Stimulated activated CD4-positive, alpha-beta T cell treated with anti-CD3 and anti-CD28 coated beads, Interleukin-1b, Interleukin-23, amount 100 ng/mL, for 24 hours (primary cell): ENCODE measurements around the gene ANKMY1.

Source experiments
- DNase-seq, 4 experiments: peaks; one replicate each; pipeline ENCODE4 v3.0.0-alpha.2; 2020; ENCODE audit warnings: low read depth in 4 of 4, low spot score in 1 of 4

ANKMY1 gene

DNA sequence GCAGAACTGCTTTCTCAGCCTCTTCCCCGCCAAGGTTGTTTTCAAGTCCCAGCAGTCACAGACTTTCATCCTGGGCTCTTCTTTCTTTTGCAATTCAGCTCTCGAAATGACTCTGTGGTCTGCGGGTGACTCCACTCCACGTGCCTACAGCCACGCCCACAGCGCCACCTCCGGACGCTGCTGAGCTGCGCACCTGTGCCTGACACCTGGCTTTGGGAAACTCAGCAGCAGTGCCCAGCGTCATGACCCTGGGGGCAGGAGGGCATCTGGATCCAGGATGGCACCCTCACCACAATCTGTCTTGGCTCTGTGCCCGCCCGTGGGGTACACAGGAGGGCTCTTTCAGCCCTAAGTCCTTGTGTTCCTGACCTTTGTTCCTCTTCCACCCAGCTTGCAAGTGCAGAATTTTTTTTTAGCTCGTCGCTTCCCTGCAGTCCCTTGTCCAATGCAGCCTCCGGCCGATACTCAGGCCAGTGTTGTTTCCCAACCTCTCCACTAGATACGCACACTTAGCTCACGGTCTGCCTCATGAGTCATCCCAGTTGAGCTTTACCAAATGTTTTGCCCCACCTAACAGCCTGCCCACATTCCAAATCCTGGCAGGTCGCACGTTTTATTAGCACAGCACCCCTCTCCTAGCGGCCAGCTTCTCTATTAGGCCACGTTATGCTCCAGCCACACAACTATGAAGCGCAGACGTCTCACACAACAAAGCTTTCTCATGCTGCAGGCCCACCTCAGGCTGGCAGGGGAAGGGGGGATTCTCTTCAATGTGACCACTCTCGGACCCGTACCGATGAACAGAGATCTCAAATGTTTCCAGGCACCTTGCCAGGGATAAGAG is 22.2 kb upstream of the ANKMY1 start:
- peak in 3 of 4 experiments; percentile 53 to 65 (median 53) for DNase-seq

DNA sequence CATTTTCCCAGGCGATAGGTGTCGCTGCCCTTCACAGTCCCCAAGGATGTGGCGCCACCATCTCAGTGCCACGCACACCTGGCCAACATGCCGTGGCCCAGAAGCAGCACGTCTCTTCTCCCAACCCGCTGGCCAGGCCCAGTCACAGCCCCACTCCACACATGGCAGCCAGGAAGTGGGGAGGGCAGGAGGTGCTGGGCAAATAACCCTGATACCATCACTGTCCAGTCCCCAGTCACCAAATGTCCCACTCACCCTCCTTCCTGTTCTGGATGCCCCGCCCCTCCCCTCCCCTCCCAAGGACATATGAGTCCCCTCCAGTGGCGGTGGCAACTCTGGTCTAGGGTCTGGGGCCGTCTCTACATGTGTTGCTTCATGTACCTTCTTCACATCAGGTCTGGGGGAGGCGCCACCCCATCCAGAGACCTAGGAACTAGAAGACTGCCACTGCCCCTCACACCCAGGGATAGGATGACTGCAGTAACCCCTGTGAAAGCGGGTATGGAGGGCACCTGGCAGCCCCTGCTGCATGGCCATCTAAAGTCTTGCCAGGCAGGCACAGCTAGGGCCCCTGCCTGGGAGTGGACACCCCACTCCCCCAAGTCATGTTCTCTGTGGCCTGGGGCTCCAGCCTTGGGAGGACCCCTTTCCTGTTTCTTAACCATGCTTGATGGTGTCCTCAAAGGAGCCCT is 21.4 kb upstream of the ANKMY1 start:
- no peak for DNase-seq

DNA sequence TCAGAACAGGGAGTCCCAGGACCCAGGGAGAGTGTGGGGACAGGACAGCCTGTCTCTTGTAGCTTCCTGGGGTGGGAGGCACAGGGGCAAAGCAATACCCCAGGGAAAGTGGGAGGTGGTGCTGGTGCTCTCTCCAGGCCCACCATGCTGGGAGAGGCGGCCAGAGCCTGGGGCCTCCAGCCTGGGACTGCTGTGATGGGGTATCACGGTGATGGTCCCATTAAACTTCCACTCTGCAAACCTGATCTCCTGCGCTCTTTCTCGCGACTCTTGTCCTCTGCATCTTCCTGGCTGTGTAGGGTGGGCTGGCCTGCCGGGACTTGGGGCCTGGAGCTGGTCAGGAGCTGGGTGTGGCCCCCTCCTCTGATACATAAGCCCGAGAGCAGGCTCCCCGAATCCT is 20.7 kb upstream of the ANKMY1 start:
- no peak for DNase-seq

DNA sequence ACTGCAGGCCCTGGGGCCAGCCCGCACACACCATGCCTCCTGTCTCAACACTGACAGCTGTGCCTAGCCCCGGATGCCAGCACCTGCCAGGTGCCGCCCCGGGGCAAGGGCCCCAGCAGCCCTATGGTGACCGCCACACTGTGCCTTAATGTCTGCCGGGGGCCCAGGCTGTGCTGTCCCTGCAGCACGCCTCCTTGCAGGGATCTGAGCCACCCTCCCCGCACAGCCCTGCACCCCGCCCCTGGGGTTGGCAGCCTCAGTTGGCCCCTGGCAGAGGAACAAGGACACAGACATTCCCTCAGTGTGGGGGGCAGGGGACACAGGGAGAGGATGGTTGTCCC is 20.3 kb upstream of the ANKMY1 start:
- DNase-seq = no peak

DNA sequence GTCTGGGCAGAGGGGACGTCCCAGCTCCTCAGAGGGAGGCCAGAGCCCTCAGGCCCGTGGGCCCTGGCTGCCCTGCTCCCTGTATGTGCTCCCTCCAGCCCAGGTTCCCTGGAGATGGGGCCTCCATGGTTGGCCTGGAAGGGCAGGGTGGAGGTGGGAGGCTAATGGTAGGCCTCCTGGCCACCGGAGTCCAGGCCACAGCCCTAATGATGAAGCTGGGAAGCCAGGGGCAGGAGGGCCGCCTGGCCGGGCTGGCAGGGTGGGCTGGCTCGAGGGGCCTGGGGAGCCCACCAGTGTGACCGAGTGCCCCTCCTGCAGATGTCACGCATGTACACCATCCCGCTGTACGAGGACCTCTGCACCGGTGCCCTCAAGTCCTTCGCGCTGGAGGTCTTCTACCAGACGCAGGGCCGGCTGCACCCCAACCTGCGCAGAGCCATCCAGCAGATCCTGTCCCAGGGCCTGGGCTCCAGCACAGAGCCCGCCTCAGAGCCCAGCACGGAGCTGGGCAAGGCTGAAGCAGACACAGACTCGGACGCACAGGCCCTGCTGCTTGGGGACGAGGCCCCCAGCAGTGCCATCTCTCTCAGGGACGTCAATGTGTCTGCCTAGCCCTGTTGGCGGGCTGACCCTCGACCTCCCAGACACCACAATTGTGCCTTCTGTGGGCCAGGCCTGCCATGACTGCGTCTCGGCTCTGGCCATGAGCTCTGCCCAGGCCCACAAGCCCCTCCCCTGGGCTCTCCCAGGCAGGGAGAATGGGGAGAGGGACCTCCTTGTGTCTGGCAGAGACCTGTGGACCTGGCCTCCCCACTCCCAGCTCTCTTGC is 19.7 kb upstream of the ANKMY1 start:
- DNase-seq = no peak

DNA sequence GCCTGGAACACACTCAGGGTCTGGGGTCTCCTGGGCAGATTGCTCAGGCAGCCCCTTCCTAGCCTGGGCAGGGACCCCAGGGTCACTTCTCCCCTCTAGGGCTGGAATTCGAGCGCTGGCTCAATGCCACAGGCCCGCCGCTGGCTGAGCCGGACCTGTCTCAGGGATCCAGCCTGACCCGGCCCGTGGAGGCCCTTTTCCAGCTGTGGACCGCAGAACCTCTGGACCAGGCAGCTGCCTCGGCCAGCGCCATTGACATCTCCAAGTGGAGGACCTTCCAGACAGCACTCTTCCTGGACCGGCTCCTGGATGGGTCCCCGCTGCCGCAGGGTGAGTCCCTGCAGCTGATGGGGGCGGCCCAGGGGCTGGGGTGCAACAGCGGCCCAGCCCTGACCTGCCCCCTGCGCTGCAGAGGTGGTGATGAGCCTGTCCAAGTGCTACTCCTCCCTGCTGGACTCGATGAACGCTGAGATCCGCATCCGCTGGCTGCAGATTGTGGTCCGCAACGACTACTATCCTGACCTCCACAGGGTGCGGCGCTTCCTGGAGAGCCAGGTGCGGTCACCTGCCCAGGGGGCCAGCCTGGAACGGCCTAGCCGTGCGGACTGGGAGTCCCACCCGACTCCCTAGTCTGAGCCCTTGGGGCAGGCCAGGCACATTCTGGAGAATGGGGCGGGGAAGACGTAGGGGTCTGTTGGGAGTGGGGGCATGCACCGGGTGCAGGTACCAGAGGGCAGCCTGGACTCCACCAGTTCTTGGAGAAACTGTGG is 18.8 kb upstream of the ANKMY1 start:
- no peak for DNase-seq

DNA sequence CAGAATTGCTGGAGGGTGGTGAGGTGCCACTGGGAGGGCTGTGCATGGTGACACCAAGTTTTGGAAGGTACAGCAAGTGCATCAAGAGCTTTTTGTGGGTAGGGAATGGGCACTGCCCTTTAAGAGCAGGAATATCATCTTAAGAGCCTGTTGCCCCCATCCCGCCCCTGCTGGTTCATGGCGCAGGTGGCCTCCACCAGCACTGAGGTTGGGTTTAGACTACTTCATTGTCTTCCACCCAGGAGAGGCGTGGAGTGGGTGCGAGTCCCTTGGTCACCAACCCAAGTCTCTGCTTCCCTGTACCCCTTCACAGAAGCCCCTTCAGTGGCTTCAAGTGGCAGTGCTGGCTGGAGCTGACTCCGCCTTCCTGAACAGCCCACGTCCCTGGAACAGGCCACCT is 18.2 kb upstream of the ANKMY1 start:
- no peak for DNase-seq

DNA sequence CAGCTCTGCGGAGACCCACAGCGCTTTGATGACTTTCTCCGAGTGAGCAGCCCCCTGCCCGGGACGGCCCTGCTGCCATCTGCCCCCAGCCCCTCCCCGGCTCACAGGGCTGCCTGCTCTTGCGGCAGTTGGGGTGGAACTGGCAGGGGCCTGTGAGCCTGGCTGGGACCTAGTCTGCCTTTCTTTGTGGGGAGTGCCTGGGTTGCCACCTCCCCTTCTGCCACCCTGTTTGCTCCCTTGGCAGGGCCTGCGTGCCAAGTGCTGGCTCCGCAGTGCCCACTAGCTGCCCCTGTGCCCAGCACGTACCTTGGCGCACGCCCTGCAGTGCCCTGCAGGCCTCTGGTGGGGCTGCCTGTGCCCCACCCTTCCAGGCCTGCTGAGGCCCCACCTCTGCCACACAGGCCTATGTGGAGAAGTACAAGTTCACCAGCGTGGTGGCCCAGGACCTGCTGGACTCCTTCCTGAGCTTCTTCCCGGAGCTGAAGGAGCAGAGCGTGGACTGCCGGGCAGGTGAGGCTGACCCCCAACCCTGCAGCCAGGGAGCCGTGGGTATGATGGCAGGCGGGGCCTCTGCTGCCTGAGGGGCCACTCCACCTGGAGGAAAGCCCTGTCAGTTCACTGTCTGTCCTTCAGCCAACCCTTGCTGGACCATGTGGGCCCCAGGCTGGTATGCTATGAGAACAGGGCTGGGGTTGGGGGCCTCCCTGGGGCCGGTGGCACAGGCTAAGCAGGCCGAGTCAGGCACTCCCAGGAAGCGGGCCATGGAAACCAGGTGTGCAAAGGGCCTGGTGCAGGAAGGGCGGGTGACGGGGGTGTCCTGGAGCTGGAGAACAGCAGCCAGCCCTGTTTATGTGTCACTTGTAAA is 17.5 kb upstream of the ANKMY1 start:
- DNase-seq = no peak

DNA sequence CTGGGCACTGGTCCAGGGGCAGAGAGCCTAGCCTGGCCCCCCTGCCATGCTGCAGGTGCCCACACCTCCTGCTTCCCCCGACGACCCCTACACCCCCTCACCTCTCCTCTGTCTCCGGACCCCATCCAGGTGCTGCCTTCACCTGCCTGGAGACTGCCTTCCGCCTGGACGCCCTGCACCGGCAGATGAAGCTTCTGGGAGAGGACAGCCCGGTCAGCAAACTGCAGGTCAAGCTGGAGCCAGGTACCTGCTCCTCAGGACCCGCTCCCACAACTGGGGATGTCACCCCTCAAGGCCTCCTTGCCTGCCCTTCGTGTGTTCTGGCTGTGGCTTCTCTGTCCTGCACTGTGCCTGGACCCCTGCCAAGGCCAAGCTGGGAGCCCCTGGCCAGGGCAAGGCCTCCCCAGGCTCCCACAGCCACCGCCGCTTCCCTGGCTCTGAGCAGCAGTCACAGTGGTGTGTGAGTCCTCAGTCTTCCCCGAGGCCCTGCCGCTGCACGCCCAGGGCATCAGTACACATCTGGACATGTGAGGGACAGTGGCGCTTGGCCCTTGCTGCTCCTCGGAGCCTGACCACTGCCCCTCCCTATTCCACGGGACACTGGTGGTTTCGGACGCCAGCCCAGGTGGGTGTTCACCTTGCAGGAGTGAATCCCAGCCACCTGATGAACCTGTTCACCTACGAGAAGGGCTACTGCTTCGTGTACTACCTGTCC is 16.8 kb upstream of the ANKMY1 start:
- DNase-seq = no peak

DNA sequence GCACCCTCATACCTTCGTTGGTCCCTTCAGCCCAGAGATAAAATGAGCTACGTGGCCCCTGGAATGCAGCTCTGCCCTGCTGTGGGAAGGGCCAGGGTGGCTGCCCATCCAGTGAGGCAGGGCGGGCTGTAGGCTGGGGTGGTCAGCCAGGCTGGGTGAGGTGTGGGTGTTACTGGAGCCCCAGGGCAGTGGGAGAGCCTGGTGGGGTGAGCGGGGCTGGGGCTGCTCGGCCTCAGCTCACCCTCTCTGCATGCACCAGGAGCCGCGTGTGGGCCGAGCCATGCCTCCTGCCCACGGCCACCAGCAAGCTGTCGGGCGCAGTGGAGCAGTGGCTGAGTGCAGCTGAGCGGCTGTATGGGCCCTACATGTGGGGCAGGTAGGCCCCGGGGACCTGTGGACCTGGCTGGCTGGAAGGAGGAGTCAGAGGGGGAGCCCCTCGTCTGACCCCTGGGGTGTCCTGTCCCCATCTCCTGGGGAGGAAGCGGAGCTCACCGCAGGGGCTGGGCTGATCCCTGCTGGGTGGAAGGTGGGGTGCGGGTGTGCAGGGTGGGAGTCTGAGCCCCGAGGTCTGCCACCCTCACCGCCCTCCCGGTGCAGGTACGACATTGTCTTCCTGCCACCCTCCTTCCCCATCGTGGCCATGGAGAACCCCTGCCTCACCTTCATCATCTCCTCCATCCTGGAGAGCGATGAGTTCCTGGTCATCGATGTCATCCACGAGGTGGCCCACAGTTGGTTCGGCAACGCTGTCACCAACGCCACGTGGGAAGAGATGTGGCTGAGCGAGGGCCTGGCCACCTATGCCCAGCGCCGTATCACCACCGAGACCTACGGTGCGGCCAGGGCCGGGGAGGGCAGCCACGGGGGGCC is 16.0 kb upstream of the ANKMY1 start:
- DNase-seq = no peak

DNA sequence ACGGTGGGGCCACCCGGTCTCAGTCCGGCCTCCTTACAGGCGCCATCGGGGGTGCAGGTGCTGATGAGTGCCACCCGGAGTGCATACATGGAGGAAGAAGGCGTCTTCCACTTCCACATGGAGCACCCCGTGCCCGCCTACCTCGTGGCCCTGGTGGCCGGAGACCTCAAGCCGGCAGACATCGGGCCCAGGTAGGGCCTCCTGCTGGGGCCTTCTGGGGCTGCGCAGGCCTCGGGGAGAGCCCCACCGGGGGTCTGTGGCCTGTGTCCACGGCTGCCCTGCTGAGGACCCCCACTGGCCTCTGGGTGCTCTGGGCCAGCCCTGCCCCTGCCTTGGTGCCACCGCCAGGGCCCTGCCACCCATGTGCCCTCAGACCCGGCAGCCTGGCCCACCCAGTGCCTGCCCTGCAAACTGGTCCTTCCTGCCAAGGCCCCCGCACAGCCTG is 15.3 kb upstream of the ANKMY1 start:
- DNase-seq = no peak

DNA sequence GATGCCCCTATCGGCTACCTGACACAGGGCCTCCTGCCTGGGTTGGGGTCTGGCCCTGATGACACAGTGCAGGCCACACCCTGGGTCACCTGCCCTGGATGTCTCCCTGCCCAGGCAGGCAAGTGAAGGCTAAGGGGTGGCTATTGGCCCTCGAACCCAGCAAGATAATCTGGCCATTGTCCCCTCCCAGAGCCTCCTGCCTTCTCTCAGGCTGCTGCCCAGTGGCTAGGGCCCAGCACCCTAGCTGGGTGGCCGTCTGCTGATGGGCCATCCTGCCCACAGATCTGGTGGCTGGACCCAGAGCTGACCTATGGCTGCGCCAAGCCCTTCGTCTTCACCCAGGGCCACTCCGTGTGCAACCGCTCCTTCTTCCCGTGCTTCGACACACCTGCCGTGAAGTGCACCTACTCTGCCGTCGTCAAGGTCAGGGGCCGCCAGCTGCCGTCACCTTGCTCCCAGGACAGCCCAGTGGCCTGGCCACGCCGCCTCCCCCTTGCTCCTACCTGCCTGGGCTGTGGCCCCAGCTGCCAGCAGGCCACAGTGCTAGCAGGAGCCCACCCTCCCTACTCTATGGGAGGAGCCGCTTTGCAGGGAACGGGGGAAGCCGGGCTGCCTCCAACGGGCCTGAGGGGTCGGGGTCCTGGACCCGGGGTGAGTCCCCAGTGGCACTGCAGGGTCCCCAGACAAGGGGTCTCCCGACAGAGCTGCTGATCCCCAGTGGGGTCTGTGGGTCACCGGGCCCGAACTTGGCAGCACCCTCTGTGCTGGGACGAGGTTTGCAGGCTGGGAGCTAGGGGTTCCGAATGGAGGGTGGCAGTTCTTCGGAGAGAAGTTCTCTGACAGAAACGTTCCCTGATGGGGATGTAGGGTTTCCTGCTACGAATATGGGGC is 14.6 kb upstream of the ANKMY1 start:
- DNase-seq = no peak

DNA sequence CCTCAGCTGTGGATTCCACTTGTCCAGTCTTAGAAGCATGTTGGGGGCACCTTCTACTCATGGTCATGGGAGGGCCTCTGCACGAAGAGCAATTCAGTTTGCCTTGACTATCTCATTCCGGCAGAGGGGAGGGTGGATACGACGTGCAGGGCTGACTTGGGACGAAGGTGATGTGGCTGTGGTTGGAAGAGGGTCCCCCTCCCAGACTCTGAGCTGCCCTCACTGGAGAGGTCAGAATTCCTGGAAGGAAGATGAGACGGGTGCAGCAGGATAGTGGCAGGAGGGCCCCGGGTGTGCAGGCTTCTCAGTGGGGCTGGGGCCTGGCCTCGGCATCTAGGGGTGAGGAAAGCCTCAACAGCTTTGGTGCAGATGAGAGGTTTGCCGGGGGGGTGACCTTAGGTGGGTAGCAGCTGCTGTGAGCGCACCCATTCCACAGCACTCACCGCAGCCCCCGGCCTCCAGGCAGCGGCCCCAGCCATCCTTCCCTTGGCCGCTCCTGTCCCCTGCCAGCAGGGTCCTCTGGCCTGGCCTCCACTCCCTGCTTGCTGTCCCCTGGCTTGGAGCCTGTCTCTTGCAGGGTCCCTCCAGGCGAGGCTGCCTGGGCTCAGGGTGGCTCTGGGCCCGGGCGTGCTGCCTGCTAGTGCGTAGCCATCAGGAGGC is 13.7 kb upstream of the ANKMY1 start:
- DNase-seq = no peak

DNA sequence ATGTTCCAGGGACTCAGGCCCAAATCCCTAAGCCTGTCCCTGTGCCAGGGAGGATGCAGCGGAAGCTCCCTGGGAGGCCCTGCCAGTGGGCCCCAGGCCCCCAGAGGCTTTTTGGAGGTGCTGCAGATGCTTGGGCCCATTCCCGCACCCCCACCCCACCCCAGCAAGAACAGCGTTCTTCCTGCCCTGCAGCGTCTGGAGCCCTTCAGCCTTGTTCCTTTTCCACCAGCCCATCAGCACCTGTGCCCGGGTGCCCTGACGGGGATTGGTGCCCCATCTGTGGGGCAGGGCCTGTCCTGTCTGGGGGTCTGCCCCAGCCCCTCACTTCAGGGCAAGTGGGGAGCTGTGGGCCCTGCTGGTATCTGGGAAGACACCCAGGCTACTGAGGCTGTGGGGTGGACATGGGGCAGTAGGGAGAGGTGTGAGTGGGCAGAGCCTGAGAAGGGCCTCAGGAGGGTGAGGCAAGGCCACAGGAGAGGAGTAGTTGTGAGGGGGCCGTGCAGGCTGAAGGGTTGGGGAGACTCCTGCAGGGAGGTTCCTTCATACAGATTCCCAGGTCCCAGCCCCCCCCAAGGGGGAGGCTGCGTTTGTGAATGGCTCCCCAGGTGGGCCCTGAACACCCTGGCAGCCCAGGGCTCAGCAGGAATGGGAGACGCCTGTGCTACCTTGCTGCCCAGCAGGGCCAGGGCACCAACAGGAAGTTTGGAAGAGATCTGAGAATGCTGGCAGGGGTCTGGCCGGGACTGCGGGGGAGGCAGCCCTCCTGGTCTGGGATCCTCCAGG is 12.9 kb upstream of the ANKMY1 start:
- DNase-seq = no peak

DNA sequence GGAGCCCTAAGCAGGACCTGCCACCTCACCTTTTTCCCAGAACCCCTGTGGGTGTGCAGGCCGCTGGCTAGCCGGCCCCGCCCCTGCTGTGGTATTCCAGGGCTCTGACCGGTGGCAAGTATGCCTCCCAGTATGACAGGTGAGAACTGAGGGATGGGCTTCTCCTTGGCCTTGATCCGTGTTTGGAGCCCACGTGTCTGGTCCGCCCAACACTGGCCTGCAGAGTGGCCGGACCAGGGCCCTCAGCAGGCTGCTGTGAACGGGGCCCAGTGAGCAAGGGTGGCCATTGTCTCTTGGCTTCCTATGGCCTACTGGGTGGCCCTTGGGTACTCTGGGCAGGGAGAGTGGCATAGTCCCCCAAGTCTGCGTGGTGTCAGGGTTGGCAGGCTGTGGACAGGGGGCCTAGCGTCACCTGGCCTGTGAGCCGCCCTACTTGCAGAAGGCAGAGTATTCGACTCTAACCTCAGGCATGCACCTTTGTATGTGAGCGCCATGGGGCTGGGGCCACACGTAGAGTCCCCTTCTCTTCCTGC is 12.3 kb upstream of the ANKMY1 start:
- no peak for DNase-seq

DNA sequence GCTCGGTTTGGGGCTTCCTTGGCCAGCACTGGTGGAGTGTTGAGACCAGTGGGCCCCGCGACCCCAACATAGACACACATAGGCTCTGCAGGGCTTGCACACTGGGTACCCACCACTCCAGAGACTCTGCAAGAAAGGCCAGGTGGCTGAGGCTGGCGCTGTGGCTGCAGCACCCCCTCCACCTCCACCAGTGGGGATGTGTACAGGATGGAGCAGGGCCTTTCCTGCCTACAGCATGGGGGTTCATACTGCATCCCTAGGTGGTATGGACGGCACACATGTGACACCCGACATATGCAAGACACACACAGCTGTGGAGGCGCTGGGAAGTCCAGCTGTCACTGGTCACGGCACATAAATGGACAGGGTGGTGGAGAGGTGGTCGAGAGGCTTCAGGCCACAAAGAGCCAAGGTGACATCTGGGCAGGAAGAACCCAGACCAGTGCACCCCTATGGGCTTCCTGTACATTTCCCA is 11.8 kb upstream of the ANKMY1 start:
- no peak for DNase-seq
